Uterus (tissue), 4 donors: ENCODE measurements around the gene THRAP3. TPM values are rescaled to one million over a fixed set of nuclear protein-coding genes. Genes with fewer than 3 reads are reported as not detected.

Experiments used
- DNase-seq, 2 donors: peaks; one replicate each; pipeline ENCODE4 v3.0.0-alpha.2; 2019 to 2020
- H3K27ac ChIP-seq, 2 donors: fragments of 200-600 bp; sonication (generic); 1 replicate in 1 of 2; 2 replicates in 1 of 2; pipeline ENCODE4 v1.5.1; 2016 to 2018
- H3K27me3 ChIP-seq, 2 donors: fragments of 200-600 bp; sonication (generic); one replicate each; pipeline ENCODE4 v1.5.1; 2018 to 2019; ENCODE audit warnings: control low read depth in 1 of 2
- H3K36me3 ChIP-seq, 2 donors: fragments of 200-600 bp; sonication (generic); one replicate each; pipeline ENCODE4 v1.5.1; 2019; ENCODE audit warnings: control low read depth in 1 of 2
- H3K4me1 ChIP-seq, 2 donors: fragments of 200-600 bp; sonication (generic); one replicate each; pipeline ENCODE4 v1.5.1; 2018 to 2019; ENCODE audit warnings: control low read depth in 1 of 2
- H3K4me3 ChIP-seq, 2 donors: fragments of 200-600 bp; sonication (generic); 1 replicate in 1 of 2; 2 replicates in 1 of 2; pipeline ENCODE4 v1.5.1; 2018 to 2019; ENCODE audit warnings: mild to moderate bottlenecking in 1 of 2
- H3K9me3 ChIP-seq, 2 donors: fragments of 200-600 bp; sonication (generic); one replicate each; pipeline ENCODE4 v1.5.1; 2019; ENCODE audit warnings: control low read depth in 1 of 2
- POLR2A ChIP-seq, 2 donors: fragments of 450-650 bp; IDR thresholded peaks; one replicate each; pipeline ENCODE4 v1.6.1; 2016; ENCODE audit warnings: antibody characterized with exemption in 2 of 2, mild to moderate bottlenecking in 1 of 2, moderate library complexity in 1 of 2
- intact Hi-C: fragments of 100-400 bp; cut with DNase I; formaldehyde crosslinking; loops from one replicate; pipeline ENCODE4 v1.15.1; 2023; ENCODE audit warnings: low total_unique reads
- total RNA-seq, 4 donors: library from RNA; depleted of rRNA in 3 of 4; stranded (reverse); fragments of >200 nt in 3 of 4; gene quantifications; one replicate each; pipeline versions ENCODE4 v1.1.0 to v1.2.4, GENCODE V29; 2014 to 2023
- TF ChIP-seq, protein P1 (sequence below), 4 experiments: fragments of 200-600 bp in 2 of 4; fragments of 450-650 bp in 2 of 4; sonication (generic) in 2 of 4; IDR thresholded peaks; one replicate each; pipeline ENCODE4 v1.5.1; 2016 to 2019; ENCODE audit warnings: antibody characterized with exemption in 4 of 4, mild to moderate bottlenecking in 2 of 4, moderate library complexity in 1 of 4
- donor health status: DM: yes; HTN: yes; CAD: no.

THRAP3 gene
- total RNA-seq, 4 donors from 2014 or later: 21.3 to 99.1 (median 67.5) TPM

DNA sequence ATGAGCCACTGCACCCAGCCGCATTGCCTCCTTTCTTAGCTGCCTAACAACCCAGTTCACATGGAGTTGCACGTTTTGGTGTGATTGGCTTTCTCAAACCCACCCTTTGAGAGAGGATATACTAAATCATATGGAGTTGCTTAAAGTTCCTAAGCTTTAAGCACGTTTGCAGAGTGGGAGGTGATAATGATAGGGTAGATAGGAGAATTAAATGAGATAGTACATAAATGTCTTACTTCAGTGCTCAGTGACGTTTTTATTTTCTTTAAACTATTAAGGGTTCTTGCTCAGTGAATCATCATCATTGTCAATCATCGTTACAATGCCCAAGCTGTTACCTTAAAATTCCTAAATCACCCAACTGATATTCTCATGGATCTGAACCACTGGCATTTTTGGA is 79.0 kb downstream of the THRAP3 start:
- Histone ChIP-seq H3K36me3 (no peaks in the 10 kb centered on the region), H3K27ac (no peak overlapping the region), H3K27me3 (no peaks in the 10 kb centered on the region), H3K4me3 (no peak overlapping the region), H3K9me3 (no peaks in the 10 kb centered on the region), H3K4me1 (peaks cover 6 to 16% of the 10 kb centered on the region in 2 donors)
- TF ChIP-seq, protein P1, sequence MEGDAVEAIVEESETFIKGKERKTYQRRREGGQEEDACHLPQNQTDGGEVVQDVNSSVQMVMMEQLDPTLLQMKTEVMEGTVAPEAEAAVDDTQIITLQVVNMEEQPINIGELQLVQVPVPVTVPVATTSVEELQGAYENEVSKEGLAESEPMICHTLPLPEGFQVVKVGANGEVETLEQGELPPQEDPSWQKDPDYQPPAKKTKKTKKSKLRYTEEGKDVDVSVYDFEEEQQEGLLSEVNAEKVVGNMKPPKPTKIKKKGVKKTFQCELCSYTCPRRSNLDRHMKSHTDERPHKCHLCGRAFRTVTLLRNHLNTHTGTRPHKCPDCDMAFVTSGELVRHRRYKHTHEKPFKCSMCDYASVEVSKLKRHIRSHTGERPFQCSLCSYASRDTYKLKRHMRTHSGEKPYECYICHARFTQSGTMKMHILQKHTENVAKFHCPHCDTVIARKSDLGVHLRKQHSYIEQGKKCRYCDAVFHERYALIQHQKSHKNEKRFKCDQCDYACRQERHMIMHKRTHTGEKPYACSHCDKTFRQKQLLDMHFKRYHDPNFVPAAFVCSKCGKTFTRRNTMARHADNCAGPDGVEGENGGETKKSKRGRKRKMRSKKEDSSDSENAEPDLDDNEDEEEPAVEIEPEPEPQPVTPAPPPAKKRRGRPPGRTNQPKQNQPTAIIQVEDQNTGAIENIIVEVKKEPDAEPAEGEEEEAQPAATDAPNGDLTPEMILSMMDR (IDR thresholded peaks at IDR 0.05): no peak
- TF ChIP-seq POLR2A (IDR thresholded peaks at IDR 0.05): no peak
- no peak for DNase-seq
- intact Hi-C loops: no loop called here

GRCh38 chr1:36303650-36304360 is 79.6 kb downstream of the THRAP3 start:
- Histone ChIP-seq H3K27ac (no peak overlapping the region), H3K36me3 (no peaks in the 10 kb centered on the region), H3K4me1 (peaks cover 6 to 16% of the 10 kb centered on the region in 2 donors), H3K9me3 (no peaks in the 10 kb centered on the region), H3K4me3 (no peak overlapping the region), H3K27me3 (no peaks in the 10 kb centered on the region)
- intact Hi-C loops: no loop called here
- no peak for DNase-seq
- TF ChIP-seq POLR2A (IDR thresholded peaks at IDR 0.05): no peak
- TF ChIP-seq, protein P1 (IDR thresholded peaks at IDR 0.05): no peak

- no peak for DNase-seq
- H3K36me3 ChIP-seq: no peaks in the 10 kb centered on the region
- H3K4me3 ChIP-seq: no peak overlapping the region
- no peaks in the 10 kb centered on the region for H3K27me3 ChIP-seq
- no peak overlapping the region for H3K27ac ChIP-seq
- no peaks in the 10 kb centered on the region for H3K9me3 ChIP-seq
- peaks cover 4 to 16% of the 10 kb centered on the region in 2 donors for H3K4me1 ChIP-seq
- intact Hi-C loops: no loop called here
- TF ChIP-seq, protein P1 (IDR thresholded peaks at IDR 0.05): no peak
- no peak for TF ChIP-seq POLR2A (IDR thresholded peaks at IDR 0.05)
Observed at GRCh38 chr1:36304521-36304920, 80.3 kb downstream of the THRAP3 start.

DNA sequence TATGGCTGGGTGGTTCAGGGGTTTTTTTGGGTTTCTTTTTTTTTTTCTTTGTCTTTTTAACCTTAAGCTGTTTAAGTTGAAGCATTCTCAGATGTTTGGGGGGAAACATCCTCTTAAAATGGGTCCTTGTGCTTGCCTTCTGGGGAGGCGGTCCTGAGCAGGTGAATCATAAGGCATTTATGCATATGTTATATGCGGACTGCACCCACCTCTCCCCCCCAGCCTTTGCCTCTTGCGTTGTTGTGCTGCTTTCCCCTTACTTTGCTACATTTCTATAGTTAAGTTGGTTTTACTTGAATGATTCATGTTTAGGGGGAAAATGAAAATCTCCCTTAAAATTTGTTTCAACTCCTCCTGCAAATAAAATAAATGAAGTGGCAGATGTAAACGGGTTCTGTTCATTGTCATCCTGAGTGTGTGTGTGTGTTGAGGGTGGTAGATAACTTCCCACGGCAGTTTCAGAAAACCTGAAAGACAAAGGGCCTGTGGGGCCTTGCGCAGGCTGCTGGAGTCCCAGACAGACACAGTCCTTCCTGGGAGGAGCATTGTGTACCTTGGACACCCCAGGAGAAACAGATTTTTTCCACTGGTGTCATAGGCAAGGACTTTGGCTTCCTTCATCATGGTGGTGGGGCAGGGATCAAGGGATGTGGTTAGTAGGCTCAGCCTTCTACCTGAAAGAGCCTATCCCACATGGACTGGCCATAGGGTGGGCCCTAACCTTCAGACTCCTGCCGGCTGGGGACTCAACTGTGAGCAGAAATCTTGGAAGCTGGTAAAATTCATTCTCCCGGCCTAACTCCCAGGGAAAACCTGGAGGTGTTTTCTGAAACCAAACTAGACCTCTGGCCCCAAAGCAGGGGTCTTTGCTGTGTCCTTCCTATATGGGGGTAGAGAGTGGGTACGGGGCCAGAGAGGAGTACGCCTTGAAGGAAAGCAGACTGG is 81.0 kb downstream of the THRAP3 start:
- H3K27ac ChIP-seq: peak overlapping the region in 1 of 2 donors; percentile 78
- intact Hi-C loops: no loop called here

More for the DNA sequence above, 81.0 kb downstream of the THRAP3 start:
- H3K36me3 ChIP-seq: no peaks in the 10 kb centered on the region
- no peak overlapping the region for H3K4me3 ChIP-seq
- H3K27me3 ChIP-seq: no peaks in the 10 kb centered on the region
- TF ChIP-seq, protein P1 (IDR thresholded peaks at IDR 0.05): no peak
- no peak for TF ChIP-seq POLR2A (IDR thresholded peaks at IDR 0.05)
- DNase-seq: no peak
- H3K9me3 ChIP-seq: no peaks in the 10 kb centered on the region
- H3K4me1 ChIP-seq: peaks cover 0 to 16% of the 10 kb centered on the region in 2 donors
